HS-27A (cell line): ENCODE results near the gene TSACC.

Experiments
- DNase-seq: peaks from one replicate; pipeline ENCODE4 v3.0.0-alpha.2; 2012; ENCODE audit warnings: low read depth, missing footprints

Gene TSACC

DNA sequence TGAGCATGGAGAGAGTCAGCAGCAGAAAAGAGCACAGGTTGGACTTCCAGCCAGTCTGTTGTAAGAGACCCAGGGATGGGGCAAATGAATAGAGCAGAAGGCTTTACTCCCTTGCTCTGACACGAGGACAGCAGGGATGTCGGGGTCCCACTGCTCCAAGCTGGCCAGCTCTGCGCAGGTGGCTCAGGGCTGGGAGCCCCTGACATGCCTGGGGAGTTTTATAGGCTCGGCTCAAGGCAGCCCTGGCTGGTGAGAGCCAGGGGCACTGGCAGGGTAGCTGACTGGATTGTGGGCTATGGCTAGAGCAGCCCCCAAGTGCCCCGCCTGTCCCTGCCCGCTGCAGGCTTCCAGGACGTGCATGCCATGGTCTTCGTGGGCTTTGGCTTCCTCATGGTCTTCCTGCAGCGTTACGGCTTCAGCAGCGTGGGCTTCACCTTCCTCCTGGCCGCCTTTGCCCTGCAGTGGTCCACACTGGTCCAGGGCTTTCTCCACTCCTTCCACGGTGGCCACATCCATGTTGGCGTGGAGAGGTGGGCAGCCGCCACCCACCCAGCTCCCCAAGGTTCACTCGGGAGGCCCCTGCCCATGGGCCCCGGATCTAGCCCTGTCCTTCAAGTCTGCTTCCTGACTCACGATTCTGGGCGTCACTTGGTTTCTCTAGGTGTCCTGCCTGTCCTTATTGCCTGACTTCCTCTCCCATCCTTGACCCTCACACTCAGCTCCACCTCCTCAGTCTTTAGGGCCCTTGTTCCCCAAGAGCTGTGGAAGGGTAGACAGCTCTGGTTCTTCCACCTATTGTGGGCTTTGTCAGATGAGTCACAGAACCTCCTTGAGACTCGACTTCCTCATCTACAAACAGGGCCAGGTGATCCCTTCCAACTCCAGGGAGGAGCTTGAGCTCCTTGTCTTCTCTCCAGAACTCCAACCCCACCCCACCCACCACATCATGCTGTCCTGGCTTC lies 38.9 kb downstream of the TSACC start:
- no peak for DNase-seq

GRCh38 chr1:156378557-156378956 lies 40.2 kb downstream of the TSACC start:
- no peak for DNase-seq

GRCh38 chr1:156379420-156380165 lies 41.3 kb downstream of the TSACC start:
- DNase-seq = no peak

GRCh38 chr1:156382561-156382960 lies 44.2 kb downstream of the TSACC start:
- no peak for DNase-seq

- DNase-seq = no peak
Measured at GRCh38 chr1:156383023-156383422, 44.7 kb downstream of the TSACC start.

GRCh38 chr1:156384007-156384406 lies 45.7 kb downstream of the TSACC start:
- no peak for DNase-seq

DNA sequence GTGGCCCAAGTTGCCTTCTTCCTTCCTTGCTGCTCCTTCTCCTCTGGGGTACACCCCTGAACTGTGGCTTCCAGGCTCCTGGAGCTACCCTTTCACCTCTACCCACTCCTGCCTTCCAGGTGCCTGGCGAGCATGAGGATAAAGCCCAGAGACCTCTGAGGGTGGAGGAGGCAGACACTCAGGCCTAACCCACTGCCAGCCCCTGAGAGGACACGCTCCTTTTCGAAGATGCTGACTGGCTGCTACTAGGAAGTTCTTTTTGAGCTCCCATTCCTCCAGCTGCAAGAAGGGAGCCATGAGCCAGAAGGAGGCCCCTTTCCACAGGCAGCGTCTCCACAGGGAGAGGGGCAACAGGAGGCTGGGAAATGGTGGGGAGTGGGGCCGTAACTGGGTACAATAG lies 46.3 kb downstream of the TSACC start:
- no peak for DNase-seq

- no peak for DNase-seq
Measured at GRCh38 chr1:156385534-156386031, 47.3 kb downstream of the TSACC start.

DNA sequence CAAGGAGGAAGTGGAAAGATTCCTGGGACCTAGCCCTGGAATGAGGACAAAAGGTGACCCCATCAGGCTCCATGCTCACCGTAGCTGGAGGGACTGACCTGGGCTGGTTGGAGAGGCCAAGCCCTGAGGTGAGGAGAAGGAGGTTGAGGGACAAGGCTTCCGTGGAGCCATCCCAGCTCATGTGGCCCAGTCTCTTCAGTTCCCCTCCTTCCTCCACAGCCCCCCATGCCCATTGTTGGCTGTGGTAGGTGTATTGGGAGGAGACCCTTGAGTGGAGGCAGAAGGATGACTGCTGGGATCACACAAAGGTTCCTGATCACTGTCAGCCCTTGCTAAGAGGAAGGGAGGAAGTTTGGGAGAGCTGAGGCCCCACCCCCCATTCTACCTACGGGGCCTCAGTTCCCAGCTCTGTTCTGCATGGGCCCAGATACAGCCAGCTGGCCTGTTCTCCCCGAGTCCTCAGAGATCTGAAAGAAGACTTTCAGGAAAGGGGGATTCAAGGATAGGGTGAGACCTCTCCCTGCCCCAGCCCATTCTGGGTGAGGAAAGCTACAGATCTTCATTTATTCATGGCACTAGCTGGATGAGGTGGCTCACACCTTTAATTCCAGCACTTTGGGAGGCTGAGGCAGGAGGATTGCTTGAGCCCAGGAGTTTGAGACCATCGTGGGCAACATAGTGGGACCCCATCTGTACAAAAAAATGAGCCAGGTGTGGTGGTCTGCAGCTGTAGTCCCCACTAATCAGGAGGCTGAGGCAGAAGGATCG lies 48.0 kb downstream of the TSACC start:
- no peak for DNase-seq

- no peak for DNase-seq
Measured at GRCh38 chr1:156386949-156387869, 48.9 kb downstream of the TSACC start.

DNA sequence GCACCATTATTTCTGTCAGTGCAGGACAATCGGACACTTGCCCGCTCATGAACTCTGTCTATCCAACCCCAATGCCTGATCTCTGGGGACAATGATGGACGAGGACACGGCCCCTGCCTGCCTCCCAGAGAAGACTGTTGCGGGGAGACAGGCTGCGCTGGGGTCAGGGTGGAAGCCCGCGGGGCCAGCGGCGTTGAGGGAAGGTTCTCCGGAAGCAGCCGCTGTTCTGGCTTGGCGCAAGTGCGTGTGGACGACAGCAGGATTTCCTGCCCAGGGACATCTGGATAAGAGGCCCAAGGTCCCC lies 49.5 kb downstream of the TSACC start:
- no peak for DNase-seq

DNA sequence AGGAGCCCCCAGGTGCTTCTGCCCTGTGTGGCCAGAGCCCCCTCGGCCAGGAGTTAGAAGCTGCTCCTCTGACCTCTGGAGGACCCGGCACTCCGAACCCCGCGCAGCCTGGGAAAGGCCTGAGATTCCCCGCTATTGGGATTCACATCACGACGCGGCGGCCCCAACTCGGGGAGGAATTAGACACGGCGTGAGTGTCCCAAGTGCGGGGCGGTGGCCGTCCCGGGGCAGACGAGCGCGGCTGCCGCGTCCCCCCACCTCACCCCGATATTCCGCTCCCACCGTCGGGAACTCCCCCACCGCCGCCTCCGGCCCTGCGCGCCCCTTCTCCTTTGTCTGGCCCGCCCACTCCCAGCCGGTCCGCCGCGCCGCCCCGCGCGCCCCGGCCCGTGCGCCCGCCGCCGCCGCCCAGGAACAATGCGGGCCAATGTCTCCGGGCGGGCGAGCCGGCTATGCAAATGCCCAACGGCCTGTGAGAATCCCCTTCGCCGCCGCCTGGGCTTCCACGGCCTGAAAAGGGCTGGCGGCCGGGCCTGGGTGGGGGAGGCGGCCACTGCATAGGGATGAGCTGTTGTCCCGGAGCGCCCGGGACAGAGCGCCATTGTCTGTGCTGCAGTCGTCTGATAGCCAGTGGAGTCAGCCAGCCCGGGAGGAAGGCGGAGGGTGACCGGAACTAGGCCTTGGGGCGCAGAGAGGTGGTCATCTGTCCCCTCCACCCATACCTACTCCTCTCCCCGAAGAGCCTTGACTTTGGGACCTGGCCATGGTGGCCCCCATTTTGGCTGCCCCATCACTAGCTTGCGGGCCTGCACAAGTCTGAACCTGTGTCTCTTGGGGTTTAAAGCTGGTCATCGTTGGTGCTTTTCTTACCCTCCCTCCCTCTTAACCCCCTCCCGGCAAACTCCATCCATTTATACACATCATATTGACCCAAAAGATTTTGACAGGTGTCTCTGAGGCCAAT lies 50.1 kb downstream of the TSACC start:
- DNase-seq = no peak

DNA sequence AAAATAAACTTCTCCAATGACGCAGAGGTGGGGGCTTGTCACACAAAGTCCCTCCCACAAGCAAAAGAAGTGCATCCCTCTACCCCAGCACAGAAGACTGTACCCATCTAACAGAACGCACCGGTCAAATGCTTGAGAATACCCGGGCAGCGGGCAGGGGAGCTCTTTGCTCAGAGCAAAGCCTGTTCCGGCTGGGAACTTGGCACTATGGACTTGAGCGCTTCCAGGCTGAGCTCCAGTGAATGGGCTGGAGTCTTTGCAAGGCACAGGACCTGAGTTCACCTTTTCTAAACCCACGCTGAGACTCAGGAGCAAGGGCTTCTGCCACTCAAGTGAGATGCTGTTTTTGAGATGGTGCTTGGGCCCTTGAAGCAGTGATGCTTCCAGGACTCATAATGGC lies 51.0 kb downstream of the TSACC start:
- DNase-seq = no peak

DNA sequence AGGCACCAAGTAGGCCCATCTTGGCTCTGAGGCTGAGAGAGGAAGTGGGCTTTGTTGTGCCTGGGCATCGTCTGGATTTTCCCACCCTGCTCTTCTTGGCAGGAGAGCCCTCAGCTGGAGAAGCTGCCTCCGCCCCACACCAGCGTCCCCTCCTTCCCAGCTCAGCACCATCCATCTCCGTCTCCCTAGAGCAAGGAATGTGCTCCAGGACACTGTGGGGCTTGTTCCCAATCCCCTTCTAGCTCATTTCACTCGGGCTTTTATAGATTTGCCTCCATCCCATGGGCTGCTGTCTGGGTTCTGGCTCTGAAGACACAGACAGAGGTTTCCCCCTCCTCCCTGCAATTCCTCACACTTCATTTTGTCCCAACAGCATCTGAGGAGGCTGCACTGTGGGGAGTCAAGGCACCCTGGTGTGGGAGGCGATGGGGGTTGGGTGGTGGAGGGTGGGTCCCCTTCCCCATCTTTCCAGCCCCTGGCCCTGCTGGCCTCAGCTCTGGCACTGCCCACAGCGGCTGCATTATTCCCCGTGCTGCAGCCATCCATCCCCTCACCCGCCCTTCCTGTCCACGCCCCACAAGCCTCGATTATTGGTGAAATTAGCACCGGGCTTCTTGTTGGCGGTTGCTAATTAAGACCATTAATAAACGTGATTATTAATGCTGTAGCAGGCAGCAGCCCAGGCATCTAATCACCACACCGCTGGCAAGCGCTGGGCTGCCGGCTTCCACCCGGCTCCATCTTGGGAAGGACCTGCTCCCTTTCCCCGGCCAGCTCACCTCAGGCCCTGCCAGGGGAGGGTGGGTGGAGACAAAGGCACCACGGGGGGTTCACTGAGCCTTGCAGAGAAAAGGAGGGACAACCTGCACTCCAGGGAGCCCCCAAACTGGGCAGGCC lies 52.4 kb downstream of the TSACC start:
- DNase-seq = no peak

DNA sequence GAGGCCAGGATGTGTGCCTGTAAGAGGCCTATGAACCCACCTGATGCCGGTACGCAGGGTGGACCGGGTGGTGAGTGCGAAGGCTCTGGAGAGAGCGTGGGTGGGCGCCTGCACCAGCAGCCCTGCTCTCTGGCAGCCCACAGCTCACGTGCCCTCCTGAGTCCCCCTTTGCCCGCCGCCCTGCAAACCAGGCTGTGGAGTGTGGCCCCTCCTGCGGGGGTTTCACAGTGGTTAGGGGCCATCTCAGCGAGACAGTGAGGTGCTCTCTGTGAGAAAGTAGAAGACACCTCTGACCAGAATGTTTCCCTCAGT lies 53.0 kb downstream of the TSACC start:
- no peak for DNase-seq

DNA sequence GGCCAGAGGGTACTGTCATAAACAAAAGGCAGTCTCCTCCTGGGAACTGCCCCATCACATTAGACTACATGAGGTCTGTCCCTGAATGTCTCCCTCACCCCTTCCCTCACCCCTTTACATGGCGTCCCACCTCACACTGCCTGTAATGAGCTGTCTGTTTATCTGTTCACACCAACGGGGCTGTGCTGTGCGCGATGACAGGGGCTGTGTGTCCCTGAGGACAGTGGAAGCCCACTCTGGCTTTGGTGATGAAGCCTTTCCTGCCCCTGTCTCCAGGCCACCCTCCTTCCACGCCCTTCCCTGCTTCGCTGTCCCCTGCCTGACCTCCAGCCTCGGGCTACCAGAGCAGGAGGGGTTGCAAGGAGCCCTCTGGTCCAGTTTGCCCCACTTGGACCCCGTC lies 53.4 kb downstream of the TSACC start:
- DNase-seq = no peak

DNA sequence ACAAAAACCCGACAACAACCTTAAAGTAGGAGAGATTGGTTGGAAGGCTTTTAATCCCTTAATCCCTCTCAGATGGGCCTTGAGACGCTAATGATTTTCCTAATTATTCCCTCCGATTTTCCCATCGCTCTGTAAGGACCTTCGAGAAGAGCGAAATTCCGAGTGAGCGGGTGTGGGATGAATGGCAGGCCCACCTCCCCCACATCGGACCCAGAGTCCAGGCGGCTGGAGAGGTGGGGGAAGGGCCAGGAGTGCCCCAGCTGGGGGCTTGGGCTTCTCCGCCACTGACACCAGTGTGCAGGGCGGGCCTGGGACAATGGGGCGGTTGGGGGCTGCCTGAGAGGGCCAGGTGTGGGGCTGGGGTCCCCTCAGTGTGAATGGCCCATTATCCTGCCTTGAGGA lies 54.1 kb downstream of the TSACC start:
- DNase-seq = no peak

- DNase-seq = no peak
Measured at GRCh38 chr1:156393095-156393494, 54.8 kb downstream of the TSACC start.

GRCh38 chr1:156394082-156394481 lies 55.8 kb downstream of the TSACC start:
- no peak for DNase-seq
